HT1080 (cell line): ENCODE results near the gene EPHA4. TPM values are rescaled to one million over a fixed set of nuclear protein-coding genes. Genes with fewer than 3 reads are reported as not detected.
A peak's percentile ranks its signal among the peaks of the same experiment; 100 is the strongest.

Experiments used
- DNase-seq: peaks from one replicate; pipeline ENCODE4 v3.0.0-alpha.2; 2015; ENCODE audit warnings: low read depth
- total RNA-seq: library from RNA; depleted of rRNA; stranded (reverse); fragments of >200 nt; shearing (Covaris generic); gene quantifications from 2 replicates; pipeline ENCODE4 v1.2.3, GENCODE V29; 2014

The EPHA4 gene
- total RNA-seq, 1 experiment from 2014 or later: 4.2 TPM

GRCh38 chr2:221504905-221505304 lies 67.2 kb downstream of the EPHA4 start:
- DNase-seq: no peak

GRCh38 chr2:221503965-221504364 lies 68.1 kb downstream of the EPHA4 start:
- DNase-seq: no peak

- DNase-seq: peak; percentile 71
Measured at GRCh38 chr2:221502270-221503010, 69.7 kb downstream of the EPHA4 start.

GRCh38 chr2:221501883-221502269 lies 70.2 kb downstream of the EPHA4 start:
- no peak for DNase-seq

GRCh38 chr2:221501210-221501882 lies 70.8 kb downstream of the EPHA4 start:
- peak; percentile 69 for DNase-seq

GRCh38 chr2:221500501-221501209 lies 71.4 kb downstream of the EPHA4 start:
- DNase-seq: no peak

GRCh38 chr2:221495731-221496130 lies 76.4 kb downstream of the EPHA4 start:
- no peak for DNase-seq

- peak; percentile 62 for DNase-seq
Measured at GRCh38 chr2:221494556-221494955, 77.5 kb downstream of the EPHA4 start.

GRCh38 chr2:221493391-221493790 lies 78.7 kb downstream of the EPHA4 start:
- no peak for DNase-seq

GRCh38 chr2:221492636-221493035 lies 79.5 kb downstream of the EPHA4 start:
- DNase-seq: no peak

- DNase-seq: no peak
Measured at GRCh38 chr2:221490506-221491060, 81.5 kb downstream of the EPHA4 start.

- DNase-seq: no peak
Measured at GRCh38 chr2:221488136-221488807, 83.8 kb downstream of the EPHA4 start.

GRCh38 chr2:221486106-221486505 lies 86.0 kb downstream of the EPHA4 start:
- no peak for DNase-seq

- no peak for DNase-seq
Measured at GRCh38 chr2:221485503-221485870, 86.6 kb downstream of the EPHA4 start.

- DNase-seq: no peak
Measured at GRCh38 chr2:221484761-221485502, 87.2 kb downstream of the EPHA4 start.

- DNase-seq: no peak
Measured at GRCh38 chr2:221482666-221483455, 89.2 kb downstream of the EPHA4 start.

- DNase-seq: no peak
Measured at GRCh38 chr2:221480821-221481220, 91.3 kb downstream of the EPHA4 start.

- DNase-seq: no peak
Measured at GRCh38 chr2:221480163-221480562, 91.9 kb downstream of the EPHA4 start.

GRCh38 chr2:221478485-221478863 lies 93.6 kb downstream of the EPHA4 start:
- DNase-seq: no peak
